ENCODE measurements around the gene PASD1.
"Not testable (repeated sequence)": the region's sequence is repeated elsewhere in the genome, so short reads cannot be mapped to it uniquely, and the experiment has no call there.

Gene PASD1, protein sequence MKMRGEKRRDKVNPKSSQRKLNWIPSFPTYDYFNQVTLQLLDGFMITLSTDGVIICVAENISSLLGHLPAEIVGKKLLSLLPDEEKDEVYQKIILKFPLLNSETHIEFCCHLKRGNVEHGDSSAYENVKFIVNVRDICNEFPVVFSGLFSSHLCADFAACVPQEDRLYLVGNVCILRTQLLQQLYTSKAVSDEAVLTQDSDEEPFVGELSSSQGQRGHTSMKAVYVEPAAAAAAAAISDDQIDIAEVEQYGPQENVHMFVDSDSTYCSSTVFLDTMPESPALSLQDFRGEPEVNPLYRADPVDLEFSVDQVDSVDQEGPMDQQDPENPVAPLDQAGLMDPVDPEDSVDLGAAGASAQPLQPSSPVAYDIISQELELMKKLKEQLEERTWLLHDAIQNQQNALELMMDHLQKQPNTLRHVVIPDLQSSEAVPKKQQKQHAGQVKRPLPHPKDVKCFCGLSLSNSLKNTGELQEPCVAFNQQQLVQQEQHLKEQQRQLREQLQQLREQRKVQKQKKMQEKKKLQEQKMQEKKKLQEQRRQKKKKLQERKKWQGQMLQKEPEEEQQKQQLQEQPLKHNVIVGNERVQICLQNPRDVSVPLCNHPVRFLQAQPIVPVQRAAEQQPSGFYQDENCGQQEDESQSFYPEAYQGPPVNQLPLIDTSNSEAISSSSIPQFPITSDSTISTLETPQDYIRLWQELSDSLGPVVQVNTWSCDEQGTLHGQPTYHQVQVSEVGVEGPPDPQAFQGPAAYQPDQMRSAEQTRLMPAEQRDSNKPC

DNA sequence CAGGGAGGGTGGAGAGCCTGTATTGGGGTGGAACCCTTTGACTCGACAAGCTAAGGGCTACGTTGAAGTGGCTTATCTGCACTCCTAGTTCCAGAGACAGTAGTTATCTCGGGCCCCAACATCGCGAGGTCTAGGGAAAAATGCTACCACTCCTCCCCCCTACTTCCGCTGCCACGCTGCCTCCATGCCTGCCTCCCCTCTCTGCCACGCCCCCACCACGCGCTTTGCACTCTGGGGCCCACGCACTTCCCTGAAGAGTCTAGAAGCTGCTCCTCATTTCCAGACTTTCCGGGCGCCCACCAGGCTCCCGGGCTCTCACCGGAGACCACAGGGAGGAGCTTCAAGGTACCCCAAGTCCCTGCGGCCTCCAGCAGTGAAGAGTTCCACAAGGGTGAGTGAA is at the start of gene PASD1:
Gene PASD1 (plus strand): TSS at position 227 of the 400 bp plus-strand sequence. CDS start 37,879 bp downstream, outside the sequence.
- no peak for DNase-seq

DNA sequence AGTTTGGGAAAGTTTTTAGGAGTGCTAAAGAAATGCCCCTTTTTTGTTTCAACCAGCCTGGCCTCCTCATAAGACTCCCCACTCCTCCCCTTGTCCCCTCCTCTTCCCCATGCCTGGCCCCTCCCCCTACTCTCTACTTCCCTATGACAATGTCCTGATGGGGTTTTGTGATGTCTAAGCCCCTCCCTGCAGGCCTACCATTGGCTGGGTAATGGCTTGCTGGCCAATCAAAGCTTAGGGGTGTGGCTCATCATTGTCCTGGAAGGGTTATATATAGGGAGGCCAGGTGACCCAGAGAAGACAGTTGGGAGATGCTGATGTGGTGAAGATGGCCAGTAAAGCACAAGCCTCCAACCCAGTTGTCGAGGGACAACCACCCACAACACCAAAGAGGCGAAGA is 48.2 kb upstream of the PASD1 start:
- no peak for DNase-seq

DNA sequence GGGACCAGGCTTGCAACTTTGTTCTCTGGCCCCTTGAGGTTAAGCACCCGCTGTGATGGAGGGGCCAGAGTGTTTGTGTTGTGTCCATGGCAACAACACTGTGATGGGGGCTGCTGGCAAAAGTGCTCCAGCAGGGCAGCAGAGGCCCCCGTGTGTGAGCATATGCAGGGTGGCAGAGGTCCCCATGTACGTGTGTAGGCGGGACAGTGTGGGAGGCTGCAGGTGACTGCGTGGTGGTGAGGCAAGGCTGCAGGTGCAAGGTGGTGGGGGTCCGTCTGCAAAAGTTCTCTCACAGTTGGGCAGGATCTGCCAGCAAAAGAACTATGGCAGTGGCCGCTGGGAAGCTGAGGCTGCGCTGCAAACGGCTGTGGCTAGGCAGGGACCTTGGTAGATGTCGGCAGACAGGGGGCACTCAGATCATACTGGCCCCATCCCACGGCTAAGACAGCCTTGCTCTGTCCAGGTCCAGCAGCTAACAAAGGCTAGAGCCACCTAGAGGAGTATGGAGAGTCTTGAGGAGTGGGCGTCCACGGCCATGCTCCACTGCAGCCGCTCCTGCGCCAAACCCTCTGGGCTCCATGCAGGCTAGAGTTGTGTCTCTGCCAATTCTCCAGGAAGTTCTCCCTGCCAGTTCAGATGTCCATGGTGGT is 46.8 kb upstream of the PASD1 start:
- no peak for DNase-seq

DNA sequence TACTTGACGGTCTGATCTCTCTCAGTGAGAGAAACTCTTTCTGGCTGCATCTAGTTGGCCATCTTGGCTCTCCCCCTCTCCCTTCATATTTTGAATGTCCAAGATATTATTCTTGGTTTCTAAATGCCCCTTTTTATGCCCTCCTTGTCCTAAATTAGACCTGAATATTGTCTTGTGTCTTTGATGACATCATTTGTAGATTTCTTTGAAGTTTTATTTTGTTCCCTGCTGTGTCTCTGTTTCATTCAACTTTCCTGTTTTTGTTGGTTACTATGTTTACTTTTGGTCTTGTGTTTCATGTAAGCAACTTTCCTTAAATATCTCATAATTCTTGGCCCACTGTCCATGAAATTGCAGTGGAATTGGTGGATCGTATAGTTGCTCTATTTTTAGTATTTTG is 46.1 kb upstream of the PASD1 start:
- DNase-seq = no peak

DNA sequence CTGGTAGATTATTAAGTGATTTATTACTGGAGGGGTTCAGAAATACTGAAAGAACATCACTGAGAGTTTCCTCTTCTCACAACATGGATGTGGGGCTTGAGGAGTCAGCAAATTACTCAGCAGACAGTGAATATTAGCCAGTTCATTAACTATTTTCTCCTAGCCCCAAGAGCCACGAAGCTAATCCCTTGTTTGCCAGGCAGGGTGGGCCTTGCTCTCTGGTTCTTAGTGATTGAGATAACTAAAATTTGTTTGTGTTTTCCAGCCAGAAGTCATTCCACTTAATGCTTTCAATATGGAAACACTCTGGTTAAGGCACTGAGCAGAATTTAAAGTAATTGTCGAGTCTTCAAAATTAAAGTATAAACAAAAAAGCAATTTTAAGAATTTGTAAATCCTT is 40.1 kb upstream of the PASD1 start:
- no peak for DNase-seq

DNA sequence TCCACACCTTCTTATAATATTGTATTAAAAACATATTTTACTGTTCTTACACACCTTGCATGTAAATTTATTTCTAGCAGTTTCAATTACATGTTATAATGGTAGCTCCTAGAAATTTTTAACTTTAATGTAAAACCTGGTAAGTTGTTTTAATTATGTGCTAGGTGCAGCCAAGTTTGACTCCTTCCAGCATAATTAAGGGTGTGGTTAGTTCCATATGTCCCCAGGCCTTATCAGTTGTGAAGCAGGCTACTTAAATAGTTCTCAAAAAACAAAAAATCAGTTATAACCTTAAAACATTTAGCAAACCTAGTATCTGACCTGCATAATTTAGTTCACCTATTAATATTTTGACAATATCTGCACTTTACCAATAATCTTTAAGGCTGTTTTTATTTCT is 26.9 kb upstream of the PASD1 start:
- no peak for DNase-seq

DNA sequence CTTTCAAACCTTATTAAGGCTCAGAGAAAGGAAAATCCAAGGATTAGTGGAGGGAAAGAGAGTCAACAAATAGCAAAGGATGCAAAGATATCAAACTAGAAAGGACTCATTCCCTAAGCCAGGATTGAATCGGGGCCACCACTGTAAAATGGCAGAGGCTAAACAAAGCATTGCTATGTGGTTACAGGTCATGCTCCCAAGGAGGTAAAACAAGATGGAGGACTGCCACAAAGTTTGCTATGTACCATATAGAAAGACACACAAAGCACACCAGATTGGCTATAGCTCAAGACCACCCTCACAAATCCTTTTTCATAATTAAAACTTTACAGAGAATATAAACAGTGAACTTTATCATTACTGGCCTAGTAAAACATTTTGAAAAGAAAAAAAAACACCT is 25.9 kb upstream of the PASD1 start:
- DNase-seq = no peak

DNA sequence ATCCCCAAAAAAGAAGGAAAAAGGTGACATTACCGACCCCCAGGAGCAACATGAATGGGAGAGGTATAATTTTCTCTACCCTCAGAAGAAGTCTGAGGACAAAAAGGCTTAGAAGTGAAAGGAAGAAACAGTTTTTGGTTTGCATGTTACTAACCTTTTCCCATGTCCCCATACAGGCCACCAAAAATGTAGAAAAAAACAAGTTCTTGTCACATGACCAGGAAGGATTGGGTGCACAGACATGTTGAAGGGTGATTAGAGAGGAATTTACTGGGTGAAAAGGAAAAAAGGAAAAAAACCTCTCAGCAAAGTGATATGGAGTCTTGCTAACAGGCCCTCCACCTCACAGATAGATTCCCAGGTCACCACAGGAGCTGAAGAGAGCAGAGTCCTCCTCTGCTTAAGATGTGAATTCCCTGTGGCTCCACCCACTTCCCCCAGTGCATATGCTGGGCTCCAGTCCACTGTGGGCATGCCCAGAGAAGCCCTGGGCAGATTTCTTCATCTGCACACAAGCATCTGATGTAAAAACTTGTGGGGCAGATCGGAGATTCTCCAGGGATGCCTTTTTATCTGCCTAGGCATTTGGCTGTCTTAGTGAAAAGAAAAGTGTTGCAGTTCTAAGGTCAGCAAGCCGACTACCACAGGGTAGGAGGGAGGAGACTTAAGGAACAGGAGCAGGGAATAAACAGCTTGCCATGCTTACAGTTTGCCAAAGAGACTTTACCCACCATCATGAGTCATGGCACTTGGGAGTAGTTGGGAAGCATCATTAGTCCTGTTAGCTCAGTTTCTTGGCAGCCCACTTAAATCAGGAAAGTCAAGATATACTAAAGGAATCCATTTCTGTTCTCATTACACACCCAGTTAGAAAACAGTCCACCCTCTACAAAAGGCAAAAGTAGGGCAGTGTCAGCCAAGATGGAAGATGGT is 25.0 kb upstream of the PASD1 start:
- no peak for DNase-seq

DNA sequence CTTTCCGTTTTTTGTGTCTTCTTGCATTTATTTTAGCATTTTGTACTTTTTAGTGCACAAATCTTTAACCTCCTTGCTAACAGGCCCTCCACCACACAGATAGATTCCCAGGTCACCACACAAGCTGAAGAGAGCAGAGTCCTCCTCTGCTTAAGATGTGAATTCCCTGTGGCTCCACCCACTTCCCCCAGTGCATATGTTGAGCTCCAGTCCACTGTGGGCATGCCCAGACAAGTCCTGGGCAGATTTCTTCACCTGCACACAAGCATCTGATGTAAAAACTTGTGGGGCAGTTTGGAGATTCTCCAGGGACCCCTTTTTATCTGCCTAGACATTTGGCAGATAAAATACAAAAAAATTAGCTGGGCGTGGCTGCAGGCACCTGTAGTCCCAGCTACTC is 19.8 kb upstream of the PASD1 start:
- DNase-seq = no peak

DNA sequence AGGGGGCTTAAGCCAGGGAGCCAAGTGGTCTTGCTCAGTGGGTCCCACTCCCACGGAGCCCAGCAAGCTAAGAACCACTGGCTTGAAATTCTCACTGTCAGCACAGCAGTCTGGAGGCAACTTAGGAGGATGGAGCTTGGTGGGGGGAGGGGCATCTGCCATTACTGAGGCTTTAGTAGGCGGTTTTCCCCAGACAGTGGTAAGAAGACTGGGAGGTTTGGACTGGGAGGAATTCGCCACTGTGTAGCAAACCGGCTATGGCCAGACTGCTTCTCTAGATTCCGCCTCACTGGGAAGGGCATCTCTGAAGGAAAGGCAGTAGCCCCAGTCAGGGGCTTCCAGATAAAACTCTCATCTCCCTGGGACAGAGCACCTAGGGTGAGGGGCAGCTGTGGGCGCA is 17.2 kb upstream of the PASD1 start:
- not testable (repeated sequence) for DNase-seq

DNA sequence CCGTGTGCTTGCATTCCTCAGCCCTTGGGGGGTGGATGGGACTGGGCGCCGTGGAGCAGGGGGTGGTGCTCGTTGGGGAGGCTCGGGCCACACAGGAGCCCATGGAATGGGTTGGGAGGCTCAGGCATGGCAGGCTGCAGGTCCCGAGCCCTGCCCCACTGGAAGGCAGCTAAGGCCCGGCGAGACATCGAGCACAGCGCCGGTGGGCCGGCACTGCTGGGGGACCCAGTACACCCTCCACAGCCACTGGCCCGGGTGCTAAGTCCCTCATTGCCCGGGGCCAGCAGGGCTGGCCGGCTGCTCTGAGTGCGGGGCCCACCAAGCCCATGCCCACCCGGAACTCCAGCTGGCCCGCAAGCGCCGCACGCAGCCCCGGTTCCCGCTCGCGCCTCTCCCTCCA is 12.3 kb upstream of the PASD1 start:
- DNase-seq = not testable (repeated sequence)

DNA sequence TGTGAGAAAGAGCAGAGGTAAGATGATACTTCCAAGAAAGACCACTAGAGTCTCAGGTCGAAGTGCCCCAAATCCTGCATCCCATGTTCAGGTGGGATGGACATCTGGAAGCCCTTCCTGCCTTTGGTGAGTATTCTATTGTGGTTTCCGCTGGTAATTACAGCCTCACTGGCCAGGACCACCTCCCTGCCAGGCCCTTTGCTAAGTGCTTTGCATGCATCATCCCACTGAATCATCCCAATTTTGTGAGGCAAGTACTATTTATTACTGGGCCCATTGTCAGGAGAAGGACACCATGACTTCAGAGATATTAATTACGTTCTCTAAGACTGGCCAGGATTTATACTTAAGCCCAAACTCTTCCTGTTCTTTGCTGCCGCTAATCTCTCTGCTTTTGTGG is 10.7 kb upstream of the PASD1 start:
- no peak for DNase-seq

DNA sequence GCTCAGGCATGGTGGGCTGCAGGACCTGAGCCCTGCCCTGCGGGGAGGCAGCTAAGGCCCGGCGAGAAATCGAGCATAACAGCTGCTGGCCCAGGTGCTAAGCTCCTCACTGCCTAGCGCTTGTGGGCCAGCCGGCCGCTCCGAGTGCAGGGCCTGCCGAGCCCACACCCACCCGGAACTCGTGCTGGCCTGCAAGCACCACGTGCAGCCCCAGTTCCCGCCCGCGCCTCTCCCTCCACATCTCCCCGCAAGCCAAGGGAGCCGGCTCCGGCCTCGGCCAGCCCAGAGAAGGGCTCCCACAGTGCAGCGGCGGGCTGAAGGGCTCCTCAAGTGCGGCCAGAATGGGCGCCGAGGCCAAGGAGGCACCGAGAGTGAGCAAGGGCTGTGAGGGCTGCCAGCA is 8.2 kb upstream of the PASD1 start:
- DNase-seq = not testable (repeated sequence)

DNA sequence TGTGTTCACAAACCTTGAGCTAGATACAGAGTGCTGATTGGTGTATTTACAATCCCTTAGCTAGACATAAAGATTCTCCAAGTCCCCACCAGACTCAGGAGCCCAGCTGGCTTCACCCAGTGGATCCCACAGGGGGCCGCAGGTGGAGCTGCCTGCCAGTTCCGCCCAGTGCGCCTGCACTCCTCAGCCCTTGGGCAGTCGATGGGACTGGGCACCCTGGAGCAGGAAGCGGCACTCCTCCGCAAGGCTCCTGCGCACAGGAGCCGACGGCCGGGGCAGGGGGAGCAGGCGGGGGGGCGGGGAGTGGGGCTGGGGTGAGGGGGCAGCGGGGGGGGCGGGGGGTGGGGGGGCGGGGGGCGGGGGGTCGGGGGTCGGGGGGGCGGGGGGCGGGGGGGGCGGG is 990 bp upstream of the PASD1 start:
- DNase-seq = not testable (repeated sequence)

DNA sequence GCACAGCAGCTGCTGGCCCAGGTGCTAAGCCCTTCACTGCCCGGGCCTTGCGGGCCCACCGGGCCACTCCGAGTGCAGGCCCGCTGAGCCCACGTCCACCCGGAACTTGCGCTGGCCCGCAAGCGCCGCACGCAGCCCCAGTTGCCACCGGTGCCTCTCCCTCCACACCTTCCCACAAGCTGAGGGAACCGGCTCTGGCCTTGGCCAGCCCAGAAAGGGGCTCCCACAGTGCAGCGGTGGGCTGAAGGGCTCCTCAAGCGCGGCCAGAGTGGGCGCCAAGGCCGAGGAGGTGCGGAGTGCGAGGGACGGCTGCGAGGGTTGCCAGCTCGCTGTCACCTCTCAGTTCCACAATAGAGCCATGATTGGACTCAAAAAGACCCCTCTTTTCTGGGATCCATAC is 472 bp upstream of the PASD1 start:
- not testable (repeated sequence) for DNase-seq

DNA sequence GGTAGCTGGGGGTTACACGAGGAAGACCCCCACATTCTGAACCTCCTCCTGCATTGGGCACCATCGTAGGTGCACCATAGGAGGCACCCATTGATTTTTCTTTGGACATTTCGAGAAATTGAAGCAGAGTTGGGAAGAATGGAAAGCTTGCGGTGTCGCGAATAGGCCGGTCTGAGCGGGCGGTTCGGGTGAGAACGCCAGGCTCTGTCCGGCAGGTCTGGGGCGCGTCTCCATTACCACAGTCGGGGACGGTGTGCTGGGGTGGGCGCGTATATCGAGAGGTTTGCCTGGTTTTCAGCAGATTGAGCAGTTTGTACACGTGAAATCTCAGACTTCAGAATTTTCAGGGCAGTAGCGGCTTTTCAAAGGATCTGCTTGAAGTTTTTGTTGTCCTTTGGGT is 560 bp downstream of the PASD1 start:
- no peak for DNase-seq

DNA sequence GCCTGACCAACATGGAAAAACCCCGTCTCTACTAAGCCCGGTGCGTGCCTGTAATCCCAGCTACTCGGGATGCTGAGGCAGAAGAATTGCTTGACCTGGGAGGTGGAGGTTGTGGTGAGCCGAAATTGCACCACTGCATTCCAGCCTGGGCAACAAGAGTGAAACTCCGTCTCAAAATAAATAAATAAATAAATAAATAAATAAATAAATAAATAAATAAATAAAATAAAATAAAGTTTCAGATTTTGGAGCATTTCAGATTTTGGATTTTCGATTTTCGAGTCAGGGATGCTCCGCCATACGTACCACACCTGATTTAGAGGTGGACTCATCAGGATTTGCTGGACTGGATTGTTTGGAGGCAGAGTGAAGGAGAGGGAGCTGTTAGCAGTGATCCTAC is 3.4 kb downstream of the PASD1 start:
- DNase-seq = not testable (repeated sequence)

DNA sequence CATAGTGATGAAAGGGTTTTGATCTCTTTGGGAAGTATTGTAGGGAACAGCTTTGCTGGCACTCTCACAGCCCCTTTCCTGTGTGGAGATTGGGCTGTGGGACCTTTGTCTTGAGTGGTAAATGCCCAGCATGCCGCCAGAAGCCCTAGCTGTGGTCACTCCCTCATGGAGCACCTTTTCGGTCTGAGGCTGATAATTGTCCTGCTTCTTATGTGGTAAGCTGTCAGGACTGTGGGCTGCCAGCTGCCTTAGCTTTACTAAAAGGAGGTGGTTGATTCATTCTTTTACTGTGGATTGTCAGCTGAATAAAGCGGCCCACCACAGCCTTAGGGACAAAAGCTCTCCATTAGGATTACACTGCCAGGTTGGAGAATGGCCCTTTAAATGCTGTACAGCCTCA is 7.1 kb downstream of the PASD1 start:
- no peak for DNase-seq

DNA sequence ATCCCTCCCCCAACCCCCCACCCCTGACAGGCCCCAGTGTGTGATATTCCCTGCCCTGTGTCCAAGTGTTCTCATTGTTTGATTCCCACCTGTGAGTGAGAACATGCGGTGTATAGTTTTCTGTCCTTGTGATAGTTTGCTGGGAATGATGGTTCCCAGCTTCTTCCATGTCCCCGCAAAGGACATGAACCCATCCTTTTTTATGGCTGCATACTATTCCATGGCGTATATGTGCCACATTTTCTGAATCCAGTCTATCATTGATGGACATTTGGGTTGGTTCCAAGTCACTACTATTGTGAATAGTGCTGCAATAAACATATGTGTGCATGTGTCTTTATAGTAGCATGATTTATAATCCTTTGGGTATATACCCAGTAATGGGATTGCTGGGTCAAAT is 29.9 kb downstream of the PASD1 start:
- DNase-seq = not testable (repeated sequence)

DNA sequence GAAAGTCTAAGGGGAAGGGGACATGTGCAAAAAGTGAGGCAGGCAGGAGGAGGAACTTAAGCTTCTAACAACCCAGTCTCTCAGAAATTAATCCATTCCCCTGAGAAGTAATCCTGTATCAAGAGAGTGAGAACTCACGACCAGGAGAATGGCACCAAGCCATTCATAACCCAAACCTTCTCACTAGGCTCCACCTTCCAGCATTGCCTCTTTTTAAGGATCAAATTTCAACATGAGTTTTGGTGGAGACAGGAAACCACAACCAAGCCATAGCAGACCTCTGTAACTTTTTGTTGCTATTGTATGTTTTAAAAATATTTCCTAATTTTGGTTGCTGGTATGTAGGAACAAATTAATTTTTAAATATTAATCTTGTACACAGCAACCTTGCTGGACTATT is 32.8 kb downstream of the PASD1 start:
- no peak for DNase-seq

DNA sequence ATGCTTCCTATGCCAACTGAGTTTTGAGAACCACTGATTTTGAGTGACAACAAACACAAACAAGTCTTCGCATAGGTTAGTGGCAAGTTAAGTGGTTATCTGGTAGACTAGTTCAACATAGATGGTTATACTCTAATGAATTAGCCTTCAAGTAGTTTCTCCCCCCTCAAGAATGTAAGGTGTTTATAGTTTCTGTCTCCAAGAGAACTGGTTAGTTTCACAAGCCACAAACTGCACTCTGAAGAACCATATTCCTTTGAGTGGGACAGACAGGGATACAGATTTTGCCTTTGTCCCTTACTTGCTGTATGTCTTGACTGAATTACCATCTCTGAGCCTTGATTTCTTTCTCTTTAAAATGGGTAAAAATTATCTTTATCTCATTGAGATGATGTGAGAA is 41.5 kb downstream of the PASD1 start:
- DNase-seq = no peak

DNA sequence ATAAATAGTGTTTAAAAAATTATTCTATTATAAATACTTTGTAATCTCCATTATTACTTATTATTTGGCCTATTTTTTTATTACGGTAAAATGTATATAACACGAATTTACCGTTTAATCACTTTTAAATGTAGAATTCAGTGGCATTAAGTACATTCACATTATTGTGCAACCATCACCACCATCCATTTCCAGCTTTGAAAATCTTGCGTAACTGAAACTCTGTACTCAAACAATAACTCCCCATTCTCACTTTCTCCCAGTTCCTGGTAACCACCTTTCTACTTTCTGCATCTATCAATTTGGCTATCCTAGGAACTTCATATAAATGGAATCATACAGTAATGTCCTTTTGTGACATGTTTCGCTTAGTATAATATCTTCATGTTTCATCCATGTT is 45.7 kb downstream of the PASD1 start:
- no peak for DNase-seq

DNA sequence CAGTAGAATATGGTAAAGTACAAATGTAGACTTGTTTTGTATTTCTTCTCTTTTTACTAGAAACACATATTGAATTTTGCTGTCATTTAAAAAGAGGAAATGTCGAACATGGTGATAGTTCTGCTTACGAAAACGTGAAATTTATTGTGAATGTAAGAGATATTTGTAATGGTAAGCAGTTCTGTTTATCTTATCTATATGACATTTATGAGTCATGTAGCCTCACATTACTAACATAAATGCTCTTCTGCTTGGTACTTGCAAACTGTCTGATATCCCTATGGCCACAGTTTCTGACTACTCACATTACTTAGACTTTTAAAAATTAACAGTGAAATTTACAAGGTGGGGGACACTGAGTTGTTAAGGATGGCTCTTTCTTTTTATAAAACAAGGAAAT is 57.9 kb downstream of the PASD1 start:
- DNase-seq = no peak

All from NCI-H1048 (cell line).